Liver (tissue), 9 donors: Measurements from ENCODE around the gene FBXL13. TPM values are rescaled to one million over a fixed set of nuclear protein-coding genes. Genes with fewer than 3 reads are reported as not detected.
"Not testable (repeated sequence)": the region's sequence is repeated elsewhere in the genome, so short reads cannot be mapped to it uniquely, and the experiment has no call there.

Experiments used
- DNase-seq: peaks from one replicate; pipeline ENCODE4 v3.0.0-alpha.2; 2017; ENCODE audit warnings: low spot score
- H3K27ac ChIP-seq, 2 donors: one replicate each; pipeline ENCODE4 v1.7.0; 2013; ENCODE audit warnings: inconsistent platforms in 2 of 2, low read length in 2 of 2, control low read depth in 1 of 2, low read depth in 1 of 2, mild to moderate bottlenecking in 1 of 2
- H3K27me3 ChIP-seq, 4 donors: one replicate each; pipeline versions ENCODE4 v1.6.1 to v1.7.0; 2013; ENCODE audit warnings: low read length in 3 of 4, inconsistent platforms in 1 of 4, mild to moderate bottlenecking in 1 of 4, moderate library complexity in 1 of 4; ENCODE audit not compliant: control insufficient read depth in 4 of 4, insufficient read depth in 4 of 4
- H3K36me3 ChIP-seq, 4 donors: one replicate each; pipeline versions ENCODE4 v1.6.1 to v1.7.0; 2013; ENCODE audit warnings: low read length in 3 of 4, mild to moderate bottlenecking in 3 of 4, low read depth in 1 of 4, moderate library complexity in 1 of 4; ENCODE audit not compliant: control insufficient read depth in 4 of 4, insufficient read depth in 3 of 4
- H3K4me1 ChIP-seq, 4 donors: one replicate each; pipeline versions ENCODE4 v1.6.1 to v1.7.0; 2013; ENCODE audit warnings: low read length in 3 of 4, mild to moderate bottlenecking in 3 of 4, moderate library complexity in 1 of 4; ENCODE audit not compliant: control insufficient read depth in 4 of 4, insufficient read depth in 4 of 4
- H3K4me3 ChIP-seq, 3 donors: one replicate each; pipeline versions ENCODE4 v1.6.1 to v1.7.0; 2013; ENCODE audit warnings: low read length in 3 of 3, control low read depth in 1 of 3, low read depth in 1 of 3, mild to moderate bottlenecking in 1 of 3
- H3K9ac ChIP-seq, 2 donors: one replicate each; pipeline ENCODE4 v1.7.0; 2013; ENCODE audit warnings: low read length in 2 of 2, mild to moderate bottlenecking in 2 of 2, moderate library complexity in 2 of 2, control low read depth in 1 of 2, low read depth in 1 of 2
- H3K9me3 ChIP-seq, 4 donors: one replicate each; pipeline versions ENCODE4 v1.6.1 to v1.7.0; 2013; ENCODE audit warnings: low read length in 3 of 4; ENCODE audit not compliant: control insufficient read depth in 4 of 4
- WGBS: extraction: QIAGEN DNeasy Blood & Tissue Kit; methylation state at CpG from one replicate; pipeline ENCODE4 v1.1.7; 2013; 5-methylcytosine and 5-hydroxymethylcytosine counted together
- polyA plus RNA-seq, 2 donors: library from polyadenylated mRNA; stranded (reverse) in 1 of 2; unstranded in 1 of 2; fragments of 200-250 nt in 1 of 2; fragments of >200 nt in 1 of 2; fragmentation: Nextera tagmentation in 1 of 2; extraction: Ambion mirVana in 1 of 2; gene quantifications; one replicate each; pipeline versions ENCODE4 v1.2.1 to v1.2.3, GENCODE V29; 2013 to 2015
- total RNA-seq, 2 donors: library from RNA; depleted of rRNA; stranded (reverse); fragments of >200 nt; gene quantifications; one replicate each; pipeline ENCODE4 v1.2.3, GENCODE V29; 2014
- donor health status: healthy.
- donor health status: healthy.
- donor health status: healthy.
- donor health status: healthy.
- donor health status: healthy.

The FBXL13 gene
- total and polyA plus RNA-seq, 4 donors, result 0.03 to 0.75 (median 0.70) TPM; not detected in 1

DNA sequence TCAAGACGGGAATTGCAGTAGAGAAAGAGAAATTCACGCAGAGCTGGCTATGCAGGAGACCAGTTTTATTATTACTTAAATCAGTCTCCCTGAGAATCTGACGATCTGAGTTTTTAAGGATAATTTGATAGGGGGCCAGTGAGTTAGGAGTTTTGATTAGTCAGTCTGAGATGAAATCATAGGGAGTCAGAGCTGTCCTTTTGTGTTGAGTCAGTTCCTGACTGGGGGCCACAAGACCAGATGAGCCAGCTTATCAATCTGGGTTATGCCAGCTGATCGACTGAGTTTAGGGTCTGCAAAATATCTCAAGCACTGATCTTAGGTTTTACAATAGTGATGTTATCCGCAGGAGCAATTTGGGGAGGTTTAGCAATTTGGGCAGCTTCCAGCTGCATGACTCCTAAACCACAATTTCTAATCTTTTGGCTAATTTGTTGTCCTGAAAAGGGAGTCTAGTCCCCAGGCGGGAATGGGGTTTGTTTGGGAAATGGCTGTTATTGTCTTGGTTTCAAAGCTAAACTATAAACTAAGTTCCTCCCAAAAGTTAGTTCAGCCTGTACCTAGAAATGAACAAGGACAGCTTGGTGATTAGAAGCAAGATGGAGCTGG is 278.5 kb downstream of the FBXL13 start:
- DNase-seq, H3K4me1 ChIP-seq, H3K27me3 ChIP-seq, H3K36me3 ChIP-seq, H3K27ac ChIP-seq, H3K4me3 ChIP-seq, H3K9ac ChIP-seq, H3K9me3 ChIP-seq: not testable (repeated sequence)
- 96% methylated on average over 5 of the region's 6 CpGs for WGBS

GRCh38 chr7:102794567-102794966 is 280.0 kb downstream of the FBXL13 start:
- not testable (repeated sequence) for H3K9ac ChIP-seq, H3K36me3 ChIP-seq, H3K9me3 ChIP-seq, DNase-seq, H3K27ac ChIP-seq, H3K27me3 ChIP-seq, H3K4me1 ChIP-seq, H3K4me3 ChIP-seq
- WGBS, result 96% methylated on average over 1 of the region's 1 CpG

DNA sequence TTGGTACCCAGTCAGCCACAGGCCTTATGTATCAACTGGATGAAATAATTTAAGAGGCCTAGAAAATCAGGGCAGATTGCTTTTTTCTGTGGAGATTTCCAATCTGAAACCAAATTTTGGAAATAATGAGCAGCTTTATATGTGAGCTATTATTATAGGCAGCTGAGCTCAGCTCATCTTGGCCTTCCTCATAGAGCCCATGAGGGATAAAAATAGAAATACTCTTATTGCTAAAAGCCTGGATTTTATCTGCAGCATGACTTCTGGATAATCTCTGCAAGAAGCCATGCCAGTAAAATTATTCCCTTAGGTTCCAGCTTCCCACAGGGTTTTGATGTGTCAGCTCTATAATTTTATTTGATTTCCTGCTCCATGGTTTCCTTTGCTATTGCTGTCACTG is 282.8 kb downstream of the FBXL13 start:
- not testable (repeated sequence) for H3K4me1 ChIP-seq, H3K27me3 ChIP-seq, DNase-seq, H3K27ac ChIP-seq, H3K36me3 ChIP-seq, H3K4me3 ChIP-seq, H3K9ac ChIP-seq, H3K9me3 ChIP-seq

DNA sequence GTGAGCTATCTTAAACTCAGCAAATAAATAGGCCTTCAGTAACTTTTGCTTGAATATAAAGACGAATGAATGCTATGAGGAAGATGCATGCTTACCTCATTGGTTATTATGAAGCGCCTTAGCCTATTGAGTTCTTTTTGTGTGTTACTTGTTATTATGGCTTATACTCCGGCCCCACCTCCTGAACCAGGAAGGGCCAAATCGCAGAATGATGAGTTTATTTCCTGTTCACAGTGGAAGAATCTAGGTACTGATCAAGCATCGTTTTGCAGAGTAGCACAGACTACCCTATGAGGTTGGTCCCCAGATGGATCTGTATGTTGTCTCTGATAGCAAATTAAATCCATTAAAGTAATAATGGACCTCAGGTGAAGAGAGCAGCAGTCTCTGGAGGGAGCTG is 283.2 kb downstream of the FBXL13 start:
- not testable (repeated sequence) for H3K4me3 ChIP-seq, H3K4me1 ChIP-seq, DNase-seq, H3K9me3 ChIP-seq, H3K27me3 ChIP-seq, H3K27ac ChIP-seq, H3K36me3 ChIP-seq, H3K9ac ChIP-seq
- 85% methylated on average over 5 of the region's 5 CpGs for WGBS

GRCh38 chr7:102790364-102791100 is 284.1 kb downstream of the FBXL13 start:
- H3K4me1 ChIP-seq, H3K27ac ChIP-seq, H3K4me3 ChIP-seq, H3K36me3 ChIP-seq, H3K9me3 ChIP-seq, H3K27me3 ChIP-seq, DNase-seq, H3K9ac ChIP-seq: not testable (repeated sequence)
- 70% methylated on average over 4 of the region's 4 CpGs for WGBS

DNA sequence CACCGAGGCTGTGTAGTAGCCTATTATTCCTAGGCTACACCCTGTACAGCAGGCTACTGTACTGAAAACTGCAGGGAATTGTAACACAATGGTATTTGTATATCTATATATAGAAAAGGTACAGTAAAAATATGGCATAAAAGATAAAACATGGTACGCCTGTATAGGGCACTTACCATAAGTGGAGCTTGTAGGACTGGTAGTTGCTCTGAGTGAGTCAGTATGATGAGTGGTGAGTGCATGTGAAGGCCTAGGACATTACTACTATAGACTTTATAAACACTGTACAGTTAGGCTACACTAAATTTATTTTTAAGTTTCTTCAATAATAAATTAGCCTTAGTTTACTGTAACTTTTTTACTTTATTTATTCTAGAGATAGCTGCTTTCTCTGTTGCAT is 285.8 kb downstream of the FBXL13 start:
- H3K36me3 ChIP-seq, DNase-seq, H3K9ac ChIP-seq, H3K4me1 ChIP-seq, H3K9me3 ChIP-seq, H3K4me3 ChIP-seq, H3K27me3 ChIP-seq, H3K27ac ChIP-seq: not testable (repeated sequence)
- WGBS, result over 99% methylated on average over 2 of the region's 2 CpGs

DNA sequence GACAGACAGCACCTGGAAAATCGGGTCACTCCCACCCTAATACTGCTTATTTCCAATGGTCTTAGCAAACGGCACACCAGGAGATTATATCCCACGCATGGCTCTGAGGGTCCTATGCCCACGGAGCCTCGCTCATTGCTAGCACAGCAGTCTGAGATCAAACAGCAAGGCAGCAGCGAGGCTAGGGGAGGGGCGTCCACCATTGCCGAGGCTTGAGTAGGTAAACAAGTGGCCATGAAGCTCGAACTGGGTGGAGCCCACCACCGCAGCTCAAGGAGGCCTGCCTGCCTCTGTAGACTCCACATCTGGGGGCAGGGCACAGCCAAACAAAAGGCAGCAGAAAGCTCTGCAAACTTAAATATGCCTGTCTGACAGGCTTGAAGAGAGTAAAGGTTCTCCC is 293.7 kb downstream of the FBXL13 start:
- H3K4me1 ChIP-seq, H3K4me3 ChIP-seq, DNase-seq, H3K9me3 ChIP-seq, H3K27ac ChIP-seq, H3K36me3 ChIP-seq, H3K27me3 ChIP-seq, H3K9ac ChIP-seq: not testable (repeated sequence)
- WGBS, result 98% methylated on average over 10 of the region's 10 CpGs

DNA sequence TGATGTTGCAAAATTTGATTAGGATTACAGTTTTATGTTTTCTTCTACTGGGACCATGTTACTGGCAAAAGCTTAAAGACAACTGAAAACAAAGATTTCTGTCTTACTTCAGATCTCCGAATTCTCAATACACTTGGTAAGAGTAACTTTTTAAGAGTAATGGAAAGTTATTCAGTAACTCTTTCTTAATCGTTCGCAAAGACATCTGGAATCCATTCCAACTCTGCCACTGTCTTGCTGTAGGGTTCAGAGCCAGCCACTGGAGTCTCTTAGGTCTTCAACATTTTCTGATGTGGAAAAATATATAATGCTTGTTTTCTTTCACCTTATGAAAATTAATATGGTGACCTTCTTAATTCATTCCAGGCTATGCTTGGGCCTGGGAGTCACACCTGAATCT is 295.9 kb downstream of the FBXL13 start:
- H3K36me3 ChIP-seq, DNase-seq, H3K9me3 ChIP-seq, H3K9ac ChIP-seq, H3K4me1 ChIP-seq, H3K4me3 ChIP-seq, H3K27me3 ChIP-seq, H3K27ac ChIP-seq: not testable (repeated sequence)
- WGBS, result 78% methylated on average over 3 of the region's 3 CpGs
